K562 (cell line): ENCODE measurements around the gene COMTD1. TPM values are rescaled to one million over a fixed set of nuclear protein-coding genes. Genes with fewer than 3 reads are reported as not detected.

ENCODE experiments used
- ATAC-seq: fragments of 200-7000 bp; cut with Tn5 transposase; 3 replicates; pipeline ENCODE4 v1.9.1; 2020; ENCODE audit warnings: moderate library complexity
- BruUV-seq: library from RNA; stranded (reverse); fragments of 400-500 nt; replicated peaks from 2 replicates; lab custom pipeline; 2021; lab: Mats Ljungman, UMichigan
- CTCF ChIA-PET: fragments of 300-600 bp; formaldehyde crosslinking; extraction: SDS; loops from one replicate; lab custom pipeline; 2021; ENCODE audit warnings: low intra/inter-chr PET ratio; lab: Yijun Ruan, JAX
- POLR2A ChIA-PET: fragments of 300-600, 350-650 bp; sonication (Branson Sonifier 250); formaldehyde crosslinking; extraction: SDS; loops from one replicate; lab custom pipeline; 2021; ENCODE audit warnings: antibody characterized with exemption, inconsistent platforms; lab: Yijun Ruan, JAX
- DNase-seq, 4 experiments: peaks; one replicate each; pipeline versions ENCODE4 v3.0.0 to v3.0.0-alpha.2; 2011 to 2018; ENCODE audit warnings: low spot score in 3 of 4, mixed read lengths in 3 of 4; ENCODE audit errors: extremely low read depth in 1 of 4
- FAIRE-seq: peaks from 2 replicates; lab custom pipeline; 2011; peaks lifted over from hg19 to GRCh38; lab: Jason Lieb, UNC
- H2AFZ ChIP-seq: 2 replicates; pipeline ENCODE4 v1.6.0; 2011; ENCODE audit warnings: low read depth, low read length, control low read depth, inconsistent platforms
- H3K27ac ChIP-seq: fragments of 200-600 bp; 3 replicates; pipeline ENCODE4 v1.8.0; 2011; ENCODE audit warnings: low read depth, mild to moderate bottlenecking, control low read depth, inconsistent platforms, low read length, moderate library complexity, mixed read lengths; ENCODE audit errors: extremely low read depth
- H3K27me3 ChIP-seq, 2 experiments: fragments of 300-600 bp in 1 of 2; 2 replicates in 1 of 2; 3 replicates in 1 of 2; pipeline versions ENCODE4 v1.6.0 to v1.8.0; 2011; ENCODE audit warnings: inconsistent platforms in 2 of 2, low read length in 2 of 2, mild to moderate bottlenecking in 1 of 2, mixed read lengths in 1 of 2, moderate library complexity in 1 of 2; ENCODE audit not compliant: control insufficient read depth in 2 of 2, insufficient read depth in 2 of 2
- H3K36me3 ChIP-seq: fragments of 300-600 bp; 3 replicates; pipeline ENCODE4 v1.8.0; 2011; ENCODE audit warnings: mild to moderate bottlenecking, low read length, inconsistent platforms; ENCODE audit not compliant: control insufficient read depth, insufficient read depth
- H3K4me1 ChIP-seq, 2 experiments: fragments of 200-600 bp in 1 of 2; replicated peaks in 1 of 2; 2 replicates in 1 of 2; 3 replicates in 1 of 2; pipeline versions ENCODE4 v1.5.1 to v1.8.0; 2011; ENCODE audit warnings: inconsistent platforms in 2 of 2, low read length in 2 of 2, mild to moderate bottlenecking in 1 of 2, mixed read lengths in 1 of 2, moderate library complexity in 1 of 2; ENCODE audit not compliant: control insufficient read depth in 2 of 2, insufficient read depth in 2 of 2
- H3K4me2 ChIP-seq: 2 replicates; pipeline ENCODE4 v1.6.1; 2011; ENCODE audit warnings: low read length, control low read depth, inconsistent platforms, mixed read lengths; ENCODE audit not compliant: insufficient read depth
- H3K4me3 ChIP-seq: fragments of 200-600 bp; sonication (generic), shearing (Covaris generic); 2 replicates; pipeline ENCODE4 v1.5.1; 2016; ENCODE audit warnings: control low read depth, inconsistent platforms
- H3K79me2 ChIP-seq: fragments of 200-600 bp; 3 replicates; pipeline ENCODE4 v1.8.0; 2011; ENCODE audit warnings: low read length, inconsistent platforms; ENCODE audit not compliant: control insufficient read depth, insufficient read depth
- H3K9ac ChIP-seq, 2 experiments: 2 replicates each; pipeline versions ENCODE4 v1.6.0 to v1.6.1; 2011; ENCODE audit warnings: low read depth in 2 of 2, low read length in 2 of 2, control low read depth in 1 of 2, inconsistent platforms in 1 of 2, mild to moderate bottlenecking in 1 of 2, mixed read lengths in 1 of 2; ENCODE audit not compliant: insufficient read depth in 1 of 2
- H3K9me1 ChIP-seq: one replicate; pipeline ENCODE4 v1.6.0; 2011; ENCODE audit warnings: inconsistent platforms, mild to moderate bottlenecking, low read length, moderate library complexity; ENCODE audit not compliant: control insufficient read depth, insufficient read depth
- H3K9me3 ChIP-seq: replicated peaks from 2 replicates; pipeline ENCODE4 v1.5.1; 2011; ENCODE audit warnings: low read depth, low read length, inconsistent platforms; ENCODE audit not compliant: control insufficient read depth, insufficient read depth
- H4K20me1 ChIP-seq: replicated peaks from 2 replicates; pipeline ENCODE4 v1.6.1; 2011; ENCODE audit warnings: low read length, inconsistent platforms, mixed read lengths; ENCODE audit not compliant: control insufficient read depth, insufficient read depth
- CCNT2 ChIP-seq: IDR thresholded peaks from 2 replicates; pipeline ENCODE4 v1.6.1; 2011; ENCODE audit warnings: borderline replicate concordance, low read depth, mild to moderate bottlenecking, moderate library complexity, mixed read lengths, low read length; ENCODE audit not compliant: insufficient read length; ENCODE audit errors: extremely low read depth
- CEBPG ChIP-seq, 3 experiments: fragments of 200-800 bp in 1 of 3; sonication (Bioruptor generic) in 1 of 3; sonication (generic) in 1 of 3; formaldehyde crosslinking in 1 of 3; IDR thresholded peaks in 2 of 3; conservative IDR thresholded peaks in 1 of 3; 2 replicates each; pipeline versions ENCODE4 v1.6.1 to v1.8.0; 2016 to 2022; ENCODE audit warnings: missing compliant biosample characterization in 2 of 3, missing genetic modification characterization in 2 of 3, mild to moderate bottlenecking in 1 of 3, missing genetic modification reagents in 1 of 3
- EP400 ChIP-seq: fragments of 450-650 bp; IDR thresholded peaks from 2 replicates; pipeline ENCODE4 v1.6.1; 2017; ENCODE audit warnings: antibody characterized with exemption, mild to moderate bottlenecking, moderate library complexity
- JUN ChIP-seq, 2 experiments: sonication (generic) in 1 of 2; formaldehyde crosslinking in 1 of 2; IDR thresholded peaks; 2 replicates each; pipeline versions ENCODE4 v1.6.1 to v1.8.0; 2012 to 2022; ENCODE audit warnings: borderline replicate concordance in 2 of 2, mild to moderate bottlenecking in 2 of 2, improper control_type of control experiment in 1 of 2, low read depth in 1 of 2, low read length in 1 of 2, missing genetic modification reagents in 1 of 2
- KAT7 ChIP-seq: sonication (generic); formaldehyde crosslinking; IDR thresholded peaks from 2 replicates; pipeline ENCODE4 v1.8.0; 2022; ENCODE audit warnings: missing genetic modification reagents, mild to moderate bottlenecking, borderline replicate concordance
- NFRKB ChIP-seq: fragments of 450-650 bp; IDR thresholded peaks from 2 replicates; pipeline ENCODE4 v1.6.1; 2016; ENCODE audit warnings: low read depth
- NUFIP1 ChIP-seq: fragments of 450-650 bp; IDR thresholded peaks from 2 replicates; pipeline ENCODE4 v1.6.1; 2018; ENCODE audit not compliant: partially characterized antibody
- RNF2 ChIP-seq: sonication (generic); IDR thresholded peaks from 2 replicates; pipeline ENCODE4 v1.6.1; 2016
- YBX1 ChIP-seq: fragments of 450-650 bp; IDR thresholded peaks from 2 replicates; pipeline ENCODE4 v1.7.1; 2016; ENCODE audit warnings: mild to moderate bottlenecking
- ZFX ChIP-seq: sonication (generic); formaldehyde crosslinking; IDR thresholded peaks from 2 replicates; pipeline ENCODE4 v1.8.0; 2022; ENCODE audit warnings: mild to moderate bottlenecking, missing genetic modification reagents, moderate library complexity
- ZNF197 ChIP-seq: fragments of 200-800 bp; sonication (Bioruptor generic); IDR thresholded peaks from 2 replicates; pipeline ENCODE4 v1.6.1; 2016; ENCODE audit warnings: low read depth, missing genetic modification characterization, missing compliant biosample characterization
- WGBS: fragments of 100-300 bp; shearing (Covaris generic); methylation state at CpG from one replicate; pipeline ENCODE4 v1.1.6; 2016; ENCODE audit warnings: low coverage, mixed read lengths; ENCODE audit not compliant: insufficient coverage; ENCODE audit errors: missing lambda C conversion rate; 5-methylcytosine and 5-hydroxymethylcytosine counted together
- in situ Hi-C: fragments of 300-500 bp; cut with MboI; formaldehyde crosslinking; loops from 4 replicates; pipeline ENCODE4 v1.15.0; 2018; ENCODE audit warnings: inconsistent platforms, mixed read lengths
- intact Hi-C: fragments of 100-400 bp; cut with micrococcal nuclease; formaldehyde crosslinking; loops from 2 replicates; pipeline ENCODE4 v1.14.2; 2022
- polyA plus RNA-seq, 8 experiments: library from polyadenylated mRNA; depleted of rRNA in 4 of 8; stranded (reverse) in 5 of 8; unstranded in 3 of 8; fragments of >200 nt; fragmentation: Nextera tagmentation in 2 of 8; fragmentation: Illumina TruSeq in 1 of 8; extraction: Ambion mirVana in 2 of 8; extraction: Trizol in 1 of 8; gene quantifications; 2 replicates each; pipeline versions ENCODE4 v1.2.1 to v1.2.3, GENCODE V29; 2011 to 2014; ENCODE audit warnings: inconsistent platforms in 1 of 8, missing spikeins in 1 of 8
- total RNA-seq, 7 experiments: library from RNA; depleted of rRNA in 6 of 7; stranded (reverse); fragments of >200 nt in 6 of 7; fragmentation: Illumina TruSeq in 2 of 7; extraction: Trizol in 2 of 7; gene quantifications; 2 replicates each; pipeline versions ENCODE4 v1.2.1 to v1.2.3, GENCODE V29; 2011 to 2021; ENCODE audit warnings: low replicate concordance in 1 of 7
- TF ChIP-seq, protein P1 (sequence below), 2 experiments: fragments of 250-450 bp in 1 of 2; fragments of 450-650 bp in 1 of 2; sonication (Bioruptor Pico) in 1 of 2; IDR thresholded peaks; 2 replicates each; pipeline versions ENCODE4 v1.6.1 to v1.8.0; 2016 to 2021; ENCODE audit warnings: mild to moderate bottlenecking in 2 of 2, moderate library complexity in 2 of 2, missing compliant biosample characterization in 1 of 2, missing genetic modification characterization in 1 of 2
- TF ChIP-seq, protein P2 (sequence below): sonication (generic); formaldehyde crosslinking; IDR thresholded peaks from 2 replicates; pipeline ENCODE4 v1.8.0; 2023; ENCODE audit warnings: mild to moderate bottlenecking, missing genetic modification reagents

COMTD1 gene
- total and polyA plus RNA-seq, 9 of the 15 experiments (the other 6 are each of a cell fraction or from before 2014, with no cell fraction given) = 0.41 to 112 (median 13.7) TPM

DNA sequence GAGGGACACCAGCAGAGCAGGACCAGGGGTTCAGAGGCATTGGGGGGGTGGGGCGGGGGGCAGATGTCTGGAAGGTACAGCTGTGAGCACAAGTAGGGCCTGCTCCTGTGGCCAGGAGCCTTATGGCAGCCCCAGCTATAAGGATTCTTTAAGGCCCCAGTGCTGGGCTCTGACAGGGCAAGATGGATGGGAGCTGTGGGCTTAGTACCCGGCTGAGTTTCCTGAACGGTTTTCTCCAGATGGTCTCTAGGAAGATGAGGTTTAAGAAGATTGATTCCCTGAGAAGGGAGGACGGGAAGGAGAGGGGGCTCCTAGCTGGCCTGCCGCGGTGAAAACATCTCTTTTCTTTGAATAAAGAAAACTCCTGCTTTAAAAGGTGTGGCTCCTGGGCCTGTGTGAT, 30.1 kb upstream of the COMTD1 start:
- peaks cover 2% of the 10 kb centered on the region; the same call in 1 of the 2 replicates for H3K9me3 ChIP-seq
- no peaks in the 10 kb centered on the region for H4K20me1 ChIP-seq
- H3K27ac ChIP-seq = no peak overlapping the region
- ATAC-seq (peak; percentile 12; the same call in 1 of the 3 replicates), DNase-seq (no peak), FAIRE-seq (no peak)
- no peaks in the 10 kb centered on the region for H3K36me3 ChIP-seq
- H3K27me3 ChIP-seq = peaks cover 15 to 33% of the 10 kb centered on the region in 2 experiments; a peak in 4 of 5 replicates
- intact Hi-C loops = no loop called here
- H2AFZ ChIP-seq = no peak overlapping the region
- in situ Hi-C loops = no loop called here
- 15% methylated on average over 6 of the region's 6 CpGs for WGBS
- no peak overlapping the region for H3K9ac ChIP-seq
- peaks cover 0 to 8% of the 10 kb centered on the region in 2 experiments; a peak in 2 of 5 replicates for H3K4me1 ChIP-seq
- ChIA-PET CTCF (no interaction called here), POLR2A (no interaction called here)
- BruUV-seq = no TSS peak
- H3K79me2 ChIP-seq = no peaks in the 10 kb centered on the region
- H3K9me1 ChIP-seq = no peaks in the 10 kb centered on the region
- no peak overlapping the region for H3K4me3 ChIP-seq
- H3K4me2 ChIP-seq = no peak overlapping the region
- TF ChIP-seq YBX1 (no peak), NFRKB (no peak), CCNT2 (no peak), JUN (IDR thresholded peaks at IDR 0.05; ENCODE audit: borderline replicate concordance, low read depth, low read length) (no peak), JUN (CRISPR knock-in tag; IDR thresholded peaks at IDR 0.05; ENCODE audit: borderline replicate concordance) (no peak), RNF2 (no peak), KAT7 (CRISPR knock-in tag) (no peak), CEBPG (CRISPR knock-in tag; IDR thresholded peaks at IDR 0.05) (no peak), CEBPG (tag; conservative IDR thresholded peaks at IDR 0.05 in 1 of 2, IDR thresholded peaks at IDR 0.05 in 1 of 2) (no peak), ZFX (CRISPR knock-in tag) (no peak), ZNF197 (CRISPR knock-in tag) (no peak), NUFIP1 (no peak), EP400 (no peak)
- TF ChIP-seq, protein P1, sequence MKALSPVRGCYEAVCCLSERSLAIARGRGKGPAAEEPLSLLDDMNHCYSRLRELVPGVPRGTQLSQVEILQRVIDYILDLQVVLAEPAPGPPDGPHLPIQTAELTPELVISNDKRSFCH (CRISPR knock-in tag; IDR thresholded peaks at IDR 0.05) = no peak
- TF ChIP-seq, protein P1 (tag; IDR thresholded peaks at IDR 0.05) = no peak
- TF ChIP-seq, protein P2, sequence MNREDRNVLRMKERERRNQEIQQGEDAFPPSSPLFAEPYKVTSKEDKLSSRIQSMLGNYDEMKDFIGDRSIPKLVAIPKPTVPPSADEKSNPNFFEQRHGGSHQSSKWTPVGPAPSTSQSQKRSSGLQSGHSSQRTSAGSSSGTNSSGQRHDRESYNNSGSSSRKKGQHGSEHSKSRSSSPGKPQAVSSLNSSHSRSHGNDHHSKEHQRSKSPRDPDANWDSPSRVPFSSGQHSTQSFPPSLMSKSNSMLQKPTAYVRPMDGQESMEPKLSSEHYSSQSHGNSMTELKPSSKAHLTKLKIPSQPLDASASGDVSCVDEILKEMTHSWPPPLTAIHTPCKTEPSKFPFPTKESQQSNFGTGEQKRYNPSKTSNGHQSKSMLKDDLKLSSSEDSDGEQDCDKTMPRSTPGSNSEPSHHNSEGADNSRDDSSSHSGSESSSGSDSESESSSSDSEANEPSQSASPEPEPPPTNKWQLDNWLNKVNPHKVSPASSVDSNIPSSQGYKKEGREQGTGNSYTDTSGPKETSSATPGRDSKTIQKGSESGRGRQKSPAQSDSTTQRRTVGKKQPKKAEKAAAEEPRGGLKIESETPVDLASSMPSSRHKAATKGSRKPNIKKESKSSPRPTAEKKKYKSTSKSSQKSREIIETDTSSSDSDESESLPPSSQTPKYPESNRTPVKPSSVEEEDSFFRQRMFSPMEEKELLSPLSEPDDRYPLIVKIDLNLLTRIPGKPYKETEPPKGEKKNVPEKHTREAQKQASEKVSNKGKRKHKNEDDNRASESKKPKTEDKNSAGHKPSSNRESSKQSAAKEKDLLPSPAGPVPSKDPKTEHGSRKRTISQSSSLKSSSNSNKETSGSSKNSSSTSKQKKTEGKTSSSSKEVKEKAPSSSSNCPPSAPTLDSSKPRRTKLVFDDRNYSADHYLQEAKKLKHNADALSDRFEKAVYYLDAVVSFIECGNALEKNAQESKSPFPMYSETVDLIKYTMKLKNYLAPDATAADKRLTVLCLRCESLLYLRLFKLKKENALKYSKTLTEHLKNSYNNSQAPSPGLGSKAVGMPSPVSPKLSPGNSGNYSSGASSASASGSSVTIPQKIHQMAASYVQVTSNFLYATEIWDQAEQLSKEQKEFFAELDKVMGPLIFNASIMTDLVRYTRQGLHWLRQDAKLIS (CRISPR knock-in tag) = no peak
